Activated CD4-positive, alpha-beta T cell treated with anti-CD3 and anti-CD28 coated beads, Interleukin-2, amount 50 U/mL, for 4 hours (primary cell): ENCODE measurements around the gene C10orf120.

Source experiments
- DNase-seq, 2 experiments: peaks; one replicate each; pipeline ENCODE4 v3.0.0-alpha.2; 2020

The C10orf120 gene

GRCh38 chr10:122658356-122659049 lies 41.1 kb downstream of the C10orf120 start:
- no peak for DNase-seq

DNA sequence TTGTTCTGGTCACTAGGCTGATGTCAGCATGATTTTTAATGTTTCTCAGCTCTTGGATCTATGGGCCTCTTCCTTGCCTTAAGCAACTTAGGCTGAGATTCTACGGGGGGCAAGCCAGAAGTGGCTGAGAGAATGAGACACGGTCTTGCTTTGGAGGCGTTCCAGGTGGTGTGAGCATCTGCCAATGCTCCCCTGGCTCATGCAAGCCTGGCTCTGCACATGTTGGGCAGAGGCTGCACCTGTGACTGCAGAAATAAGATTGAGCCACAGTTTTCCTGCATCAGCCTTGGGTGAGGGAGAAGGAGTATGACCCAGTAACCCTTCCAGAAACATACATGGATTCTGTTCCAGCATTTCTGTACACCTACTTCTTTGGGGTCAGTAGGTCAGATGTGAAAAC lies 41.9 kb downstream of the C10orf120 start:
- DNase-seq, result no peak

- DNase-seq, result no peak
Measured at GRCh38 chr10:122657255-122657654, 42.4 kb downstream of the C10orf120 start.

DNA sequence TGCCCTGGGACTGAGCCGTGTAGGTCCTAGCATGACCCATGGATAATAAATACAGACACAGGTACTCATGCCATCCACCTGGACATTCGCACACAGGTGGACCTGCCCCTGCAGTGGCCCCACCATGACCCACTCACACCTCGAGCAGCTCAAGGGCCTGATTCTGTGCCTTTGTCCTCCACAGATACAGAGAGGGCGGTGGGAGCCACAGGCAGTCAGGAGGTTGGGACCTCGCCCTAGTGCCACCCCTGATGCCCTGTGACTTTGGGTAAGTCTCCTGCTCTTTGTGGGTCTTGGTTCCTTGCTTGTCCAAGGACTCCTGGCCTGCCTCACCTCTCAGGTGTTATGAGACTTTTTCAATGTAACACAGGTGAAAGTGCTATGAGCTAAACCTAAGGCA lies 42.9 kb downstream of the C10orf120 start:
- no peak for DNase-seq

- no peak for DNase-seq
Measured at GRCh38 chr10:122656308-122656705, 43.3 kb downstream of the C10orf120 start.

- DNase-seq, result no peak
Measured at GRCh38 chr10:122655524-122656307, 43.9 kb downstream of the C10orf120 start.

- no peak for DNase-seq
Measured at GRCh38 chr10:122650331-122650730, 49.3 kb downstream of the C10orf120 start.

DNA sequence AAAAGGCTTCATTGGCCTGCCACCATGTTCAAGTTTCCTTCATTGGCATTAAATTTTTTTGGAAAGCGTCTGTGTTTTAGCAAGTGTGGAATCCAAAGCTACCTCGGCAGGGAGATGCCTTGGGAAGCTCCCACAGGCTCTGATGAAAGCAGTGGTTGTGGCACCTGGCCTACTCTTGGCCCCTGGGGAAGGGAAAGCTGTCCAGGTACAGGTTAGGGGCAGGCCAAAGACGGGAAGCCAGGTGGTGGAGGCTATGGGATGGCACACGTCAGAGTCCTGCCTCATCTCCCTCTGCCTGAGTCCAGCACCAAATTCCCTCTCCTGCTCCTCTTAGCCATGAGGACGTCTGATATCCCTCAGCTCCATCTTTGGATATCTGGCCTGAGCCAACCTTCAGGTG lies 49.7 kb downstream of the C10orf120 start:
- DNase-seq, result no peak

- no peak for DNase-seq
Measured at GRCh38 chr10:122648599-122649428, 50.8 kb downstream of the C10orf120 start.
